DND-41 (cell line): Measurements from ENCODE around the gene LCN15.

Source experiments
- EZH2 ChIP-seq: IDR thresholded peaks from 3 replicates; pipeline ENCODE4 v1.6.1; 2012; ENCODE audit warnings: borderline replicate concordance, low read depth, mild to moderate bottlenecking, moderate library complexity, low read length, inconsistent platforms; ENCODE audit not compliant: severe bottlenecking
- TF ChIP-seq, protein P1 (sequence below): IDR thresholded peaks from 2 replicates; pipeline ENCODE4 v1.5.1; 2012; ENCODE audit warnings: borderline replicate concordance, low read length, moderate library complexity, mild to moderate bottlenecking; ENCODE audit not compliant: poor library complexity, severe bottlenecking; ENCODE audit errors: extremely low read depth

DNA sequence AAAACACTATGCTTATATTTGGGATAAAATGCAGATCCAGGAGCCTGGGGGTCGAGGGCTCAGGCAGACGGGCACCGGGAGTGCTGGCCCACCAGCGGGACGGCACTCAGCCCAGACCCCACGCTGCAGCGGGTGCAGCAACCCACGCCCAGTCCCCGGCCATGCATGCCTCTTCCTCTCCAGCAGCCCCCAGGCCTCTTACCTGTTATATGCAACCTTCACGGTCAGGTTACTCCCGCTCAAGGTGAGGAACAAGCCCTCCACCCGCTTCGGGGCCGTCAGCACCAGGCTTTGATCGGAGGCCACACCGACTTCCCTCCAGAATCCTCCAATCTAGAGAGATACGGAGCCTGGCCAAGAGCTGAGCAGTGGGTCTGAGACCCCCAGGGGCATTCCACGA, 7.5 kb downstream of the LCN15 start:
- TF ChIP-seq, protein P1, sequence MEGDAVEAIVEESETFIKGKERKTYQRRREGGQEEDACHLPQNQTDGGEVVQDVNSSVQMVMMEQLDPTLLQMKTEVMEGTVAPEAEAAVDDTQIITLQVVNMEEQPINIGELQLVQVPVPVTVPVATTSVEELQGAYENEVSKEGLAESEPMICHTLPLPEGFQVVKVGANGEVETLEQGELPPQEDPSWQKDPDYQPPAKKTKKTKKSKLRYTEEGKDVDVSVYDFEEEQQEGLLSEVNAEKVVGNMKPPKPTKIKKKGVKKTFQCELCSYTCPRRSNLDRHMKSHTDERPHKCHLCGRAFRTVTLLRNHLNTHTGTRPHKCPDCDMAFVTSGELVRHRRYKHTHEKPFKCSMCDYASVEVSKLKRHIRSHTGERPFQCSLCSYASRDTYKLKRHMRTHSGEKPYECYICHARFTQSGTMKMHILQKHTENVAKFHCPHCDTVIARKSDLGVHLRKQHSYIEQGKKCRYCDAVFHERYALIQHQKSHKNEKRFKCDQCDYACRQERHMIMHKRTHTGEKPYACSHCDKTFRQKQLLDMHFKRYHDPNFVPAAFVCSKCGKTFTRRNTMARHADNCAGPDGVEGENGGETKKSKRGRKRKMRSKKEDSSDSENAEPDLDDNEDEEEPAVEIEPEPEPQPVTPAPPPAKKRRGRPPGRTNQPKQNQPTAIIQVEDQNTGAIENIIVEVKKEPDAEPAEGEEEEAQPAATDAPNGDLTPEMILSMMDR = no peak
- no peak for TF ChIP-seq EZH2
